ENCODE measurements around the gene IQCC.

DNA sequence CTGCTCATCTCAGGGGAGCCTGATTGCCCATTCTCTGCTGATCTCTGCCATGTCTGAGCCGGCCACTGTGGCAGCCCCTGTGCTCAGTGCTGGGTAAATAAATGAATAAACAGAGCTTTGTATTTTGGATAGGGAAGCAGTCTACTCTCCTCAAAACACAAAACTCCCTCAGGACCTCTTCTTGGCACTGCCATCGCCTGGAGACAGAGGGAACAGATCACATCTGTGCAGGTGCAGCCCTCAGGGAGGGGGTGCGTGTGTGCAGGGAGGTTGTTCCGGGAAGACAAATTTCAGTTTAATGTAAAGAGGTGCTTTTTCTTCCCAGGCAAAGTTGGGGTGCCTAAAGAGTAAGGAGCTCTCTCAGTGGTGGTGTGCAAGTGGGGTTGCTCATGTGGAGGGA is 33.9 kb downstream of the IQCC start:
- TF ChIP-seq CTCF (tag by site-specific recombination; IDR thresholded peaks at IDR 0.05) (no peak), ZBTB7A (tag by site-specific recombination; IDR thresholded peaks at IDR 0.05; ENCODE audit: low read depth) (no peak), ZNF843 (tag by site-specific recombination; IDR thresholded peaks at IDR 0.05) (no peak), MYNN (tag by site-specific recombination; IDR thresholded peaks at IDR 0.05; ENCODE audit: borderline replicate concordance) (no peak), ZNF747 (tag by site-specific recombination; IDR thresholded peaks at IDR 0.05) (no peak), ZNF629 (tag by site-specific recombination; IDR thresholded peaks at IDR 0.05) (no peak), ZNF791 (tag by site-specific recombination; IDR thresholded peaks at IDR 0.05) (no peak), KLF17 (tag by site-specific recombination; IDR thresholded peaks at IDR 0.05) (no peak), ATF2 (tag by site-specific recombination; IDR thresholded peaks at IDR 0.05; ENCODE audit: low read depth) (no peak)
- TF ChIP-seq, protein P1, sequence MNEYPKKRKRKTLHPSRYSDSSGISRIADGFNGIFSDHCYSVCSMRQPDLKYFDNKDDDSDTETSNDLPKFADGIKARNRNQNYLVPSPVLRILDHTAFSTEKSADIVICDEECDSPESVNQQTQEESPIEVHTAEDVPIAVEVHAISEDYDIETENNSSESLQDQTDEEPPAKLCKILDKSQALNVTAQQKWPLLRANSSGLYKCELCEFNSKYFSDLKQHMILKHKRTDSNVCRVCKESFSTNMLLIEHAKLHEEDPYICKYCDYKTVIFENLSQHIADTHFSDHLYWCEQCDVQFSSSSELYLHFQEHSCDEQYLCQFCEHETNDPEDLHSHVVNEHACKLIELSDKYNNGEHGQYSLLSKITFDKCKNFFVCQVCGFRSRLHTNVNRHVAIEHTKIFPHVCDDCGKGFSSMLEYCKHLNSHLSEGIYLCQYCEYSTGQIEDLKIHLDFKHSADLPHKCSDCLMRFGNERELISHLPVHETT (tag by site-specific recombination; IDR thresholded peaks at IDR 0.05): no peak
- TF ChIP-seq, protein P2, sequence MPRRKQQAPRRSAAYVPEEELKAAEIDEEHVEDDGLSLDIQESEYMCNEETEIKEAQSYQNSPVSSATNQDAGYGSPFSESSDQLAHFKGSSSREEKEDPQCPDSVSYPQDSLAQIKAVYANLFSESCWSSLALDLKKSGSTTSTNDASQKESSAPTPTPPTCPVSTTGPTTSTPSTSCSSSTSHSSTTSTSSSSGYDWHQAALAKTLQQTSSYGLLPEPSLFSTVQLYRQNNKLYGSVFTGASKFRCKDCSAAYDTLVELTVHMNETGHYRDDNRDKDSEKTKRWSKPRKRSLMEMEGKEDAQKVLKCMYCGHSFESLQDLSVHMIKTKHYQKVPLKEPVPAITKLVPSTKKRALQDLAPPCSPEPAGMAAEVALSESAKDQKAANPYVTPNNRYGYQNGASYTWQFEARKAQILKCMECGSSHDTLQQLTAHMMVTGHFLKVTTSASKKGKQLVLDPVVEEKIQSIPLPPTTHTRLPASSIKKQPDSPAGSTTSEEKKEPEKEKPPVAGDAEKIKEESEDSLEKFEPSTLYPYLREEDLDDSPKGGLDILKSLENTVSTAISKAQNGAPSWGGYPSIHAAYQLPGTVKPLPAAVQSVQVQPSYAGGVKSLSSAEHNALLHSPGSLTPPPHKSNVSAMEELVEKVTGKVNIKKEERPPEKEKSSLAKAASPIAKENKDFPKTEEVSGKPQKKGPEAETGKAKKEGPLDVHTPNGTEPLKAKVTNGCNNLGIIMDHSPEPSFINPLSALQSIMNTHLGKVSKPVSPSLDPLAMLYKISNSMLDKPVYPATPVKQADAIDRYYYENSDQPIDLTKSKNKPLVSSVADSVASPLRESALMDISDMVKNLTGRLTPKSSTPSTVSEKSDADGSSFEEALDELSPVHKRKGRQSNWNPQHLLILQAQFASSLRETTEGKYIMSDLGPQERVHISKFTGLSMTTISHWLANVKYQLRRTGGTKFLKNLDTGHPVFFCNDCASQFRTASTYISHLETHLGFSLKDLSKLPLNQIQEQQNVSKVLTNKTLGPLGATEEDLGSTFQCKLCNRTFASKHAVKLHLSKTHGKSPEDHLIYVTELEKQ (tag by site-specific recombination; IDR thresholded peaks at IDR 0.05; ENCODE audit: borderline replicate concordance): no peak
